Measurements from ENCODE around the gene RD3L.

RD3L gene

DNA sequence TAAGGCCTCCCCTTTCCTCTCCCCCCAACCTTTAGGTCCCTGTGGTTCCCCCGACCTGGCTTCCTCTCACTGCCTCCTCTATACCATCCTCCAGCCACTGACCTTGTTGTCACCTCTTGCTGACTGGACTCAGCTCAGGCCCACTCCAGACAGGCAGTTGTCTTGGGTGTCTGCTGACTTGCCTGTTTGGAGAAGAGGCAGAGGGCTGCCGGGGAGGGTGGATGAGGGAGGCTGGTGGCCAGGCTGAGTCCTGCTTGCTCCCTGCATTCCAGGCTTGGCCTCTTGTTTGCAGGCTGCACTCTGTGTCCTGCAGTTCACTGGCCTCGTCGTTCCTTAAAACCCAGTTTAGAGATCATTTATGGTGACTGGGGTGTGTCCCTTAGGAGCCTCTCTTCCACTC lies 31.0 kb upstream of the RD3L start:
- no peak for DNase-seq (ENCODE audit: low read depth)
- TF ChIP-seq, protein P1, sequence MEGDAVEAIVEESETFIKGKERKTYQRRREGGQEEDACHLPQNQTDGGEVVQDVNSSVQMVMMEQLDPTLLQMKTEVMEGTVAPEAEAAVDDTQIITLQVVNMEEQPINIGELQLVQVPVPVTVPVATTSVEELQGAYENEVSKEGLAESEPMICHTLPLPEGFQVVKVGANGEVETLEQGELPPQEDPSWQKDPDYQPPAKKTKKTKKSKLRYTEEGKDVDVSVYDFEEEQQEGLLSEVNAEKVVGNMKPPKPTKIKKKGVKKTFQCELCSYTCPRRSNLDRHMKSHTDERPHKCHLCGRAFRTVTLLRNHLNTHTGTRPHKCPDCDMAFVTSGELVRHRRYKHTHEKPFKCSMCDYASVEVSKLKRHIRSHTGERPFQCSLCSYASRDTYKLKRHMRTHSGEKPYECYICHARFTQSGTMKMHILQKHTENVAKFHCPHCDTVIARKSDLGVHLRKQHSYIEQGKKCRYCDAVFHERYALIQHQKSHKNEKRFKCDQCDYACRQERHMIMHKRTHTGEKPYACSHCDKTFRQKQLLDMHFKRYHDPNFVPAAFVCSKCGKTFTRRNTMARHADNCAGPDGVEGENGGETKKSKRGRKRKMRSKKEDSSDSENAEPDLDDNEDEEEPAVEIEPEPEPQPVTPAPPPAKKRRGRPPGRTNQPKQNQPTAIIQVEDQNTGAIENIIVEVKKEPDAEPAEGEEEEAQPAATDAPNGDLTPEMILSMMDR (IDR thresholded peaks at IDR 0.05; ENCODE audit: low read depth, low read length, missing control alignments), result no peak
- H3K4me3 ChIP-seq (ENCODE audit: low read depth, low read length), result no peak overlapping the region

DNA sequence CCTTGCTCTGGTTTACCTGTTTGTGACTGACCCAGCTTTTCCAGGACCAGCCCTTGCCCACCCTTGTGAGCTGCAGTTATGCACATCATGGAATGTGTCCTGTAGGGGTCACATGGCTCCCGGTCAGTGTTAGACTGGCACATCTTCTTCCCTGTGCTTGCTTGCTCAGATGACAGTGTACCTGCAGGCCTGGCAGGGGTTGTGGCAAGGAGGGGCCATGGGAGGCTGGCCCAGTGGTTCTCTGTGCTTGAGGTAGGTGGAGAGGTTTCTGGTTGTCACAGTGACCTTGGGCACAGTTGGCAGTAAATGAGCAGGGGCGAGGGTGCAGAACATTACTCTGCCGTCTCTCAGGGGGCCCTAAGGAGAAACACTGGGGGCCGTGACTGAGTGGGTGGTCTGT lies 27.6 kb upstream of the RD3L start:
- H3K4me3 ChIP-seq (ENCODE audit: low read depth, low read length), result no peak overlapping the region
- TF ChIP-seq, protein P1 (IDR thresholded peaks at IDR 0.05; ENCODE audit: low read depth, low read length, missing control alignments), result no peak
- no peak for DNase-seq (ENCODE audit: low read depth)

DNA sequence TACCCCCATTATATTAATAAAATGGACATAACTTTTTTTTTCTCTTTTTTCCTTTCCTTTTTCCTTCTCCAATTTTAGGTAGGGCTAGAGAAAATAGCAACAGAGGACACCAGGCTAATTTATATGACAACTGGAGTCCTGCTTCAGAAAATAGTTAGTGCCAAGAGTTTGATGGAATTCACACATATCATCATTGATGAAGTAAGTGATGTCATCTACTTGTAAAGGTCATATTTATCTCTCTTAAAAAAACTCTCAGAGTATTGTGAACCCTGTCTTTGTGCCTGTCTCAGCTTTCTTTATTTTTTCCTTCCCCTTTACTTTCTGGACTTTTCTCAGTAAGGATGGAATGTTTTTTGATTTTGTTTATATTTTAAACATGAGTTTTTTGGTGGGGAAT lies 24.3 kb upstream of the RD3L start:
- no peak for DNase-seq (ENCODE audit: low read depth)
- H3K4me3 ChIP-seq (ENCODE audit: low read depth, low read length), result no peak overlapping the region
- TF ChIP-seq, protein P1 (IDR thresholded peaks at IDR 0.05; ENCODE audit: low read depth, low read length, missing control alignments), result no peak

DNA sequence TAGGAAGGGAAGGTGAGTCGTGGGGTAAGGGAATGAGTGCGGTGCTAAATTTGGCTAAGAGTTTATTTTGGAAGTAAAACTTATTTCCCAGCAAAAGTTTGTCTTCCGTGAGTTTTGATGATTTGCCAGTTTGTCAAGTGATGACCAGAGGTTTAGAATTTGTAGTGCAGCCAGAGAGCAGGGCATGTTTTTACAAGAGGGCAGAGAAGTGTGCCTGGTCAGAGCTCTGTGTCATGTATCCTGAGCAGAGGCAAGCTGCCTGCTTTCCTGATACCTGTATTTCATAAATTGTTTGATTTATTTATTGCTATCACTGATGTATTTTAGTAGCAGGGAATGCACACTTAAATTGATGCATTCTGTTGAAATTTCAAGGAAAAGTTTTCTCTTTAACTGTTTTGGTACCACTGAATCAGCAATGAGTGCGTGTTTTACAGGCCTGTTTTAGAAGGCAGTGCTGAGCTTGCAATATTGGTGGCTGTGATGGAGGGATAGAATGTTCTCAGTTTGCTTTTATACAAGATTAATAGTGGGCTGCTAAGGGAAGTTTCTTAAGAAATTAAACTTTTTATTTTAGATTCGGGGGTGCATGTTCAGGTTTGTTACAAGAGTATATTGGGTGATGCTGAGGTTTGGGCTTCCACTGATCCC lies 19.7 kb upstream of the RD3L start:
- no peak overlapping the region for H3K4me3 ChIP-seq (ENCODE audit: low read depth, low read length)
- TF ChIP-seq, protein P1 (IDR thresholded peaks at IDR 0.05; ENCODE audit: low read depth, low read length, missing control alignments), result no peak
- DNase-seq (ENCODE audit: low read depth), result no peak

DNA sequence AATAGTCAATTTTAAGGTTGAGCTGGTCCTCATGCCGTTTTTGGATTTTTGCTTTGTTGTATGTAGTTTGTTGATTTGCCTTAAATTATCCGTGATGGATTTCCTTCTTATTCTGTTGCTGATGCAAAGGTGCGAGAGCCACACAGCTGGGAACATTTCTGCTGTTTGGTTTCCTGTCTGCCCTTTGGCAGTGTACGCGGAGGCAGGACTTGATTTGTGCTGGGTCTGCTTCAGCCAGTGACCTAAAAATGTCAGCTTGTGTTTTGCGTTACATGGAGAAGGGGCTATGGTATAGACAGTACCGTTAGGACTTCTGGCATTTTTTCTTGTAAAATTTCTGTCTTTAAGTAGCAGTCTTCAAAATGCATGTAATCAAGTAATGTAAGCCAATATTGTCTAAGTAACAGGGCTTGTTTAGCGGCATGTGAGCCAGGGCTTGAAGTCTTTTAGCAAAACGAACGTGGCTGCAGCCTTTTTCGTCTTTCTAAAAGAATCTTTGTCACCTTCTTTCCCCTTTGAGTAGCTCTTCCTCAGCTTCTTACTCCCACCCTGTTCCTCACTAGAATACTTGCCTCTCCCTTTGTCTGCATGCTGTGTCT lies 18.2 kb upstream of the RD3L start:
- DNase-seq (ENCODE audit: low read depth), result no peak
- H3K4me3 ChIP-seq (ENCODE audit: low read depth, low read length), result no peak overlapping the region
- TF ChIP-seq, protein P1 (IDR thresholded peaks at IDR 0.05; ENCODE audit: low read depth, low read length, missing control alignments), result no peak

DNA sequence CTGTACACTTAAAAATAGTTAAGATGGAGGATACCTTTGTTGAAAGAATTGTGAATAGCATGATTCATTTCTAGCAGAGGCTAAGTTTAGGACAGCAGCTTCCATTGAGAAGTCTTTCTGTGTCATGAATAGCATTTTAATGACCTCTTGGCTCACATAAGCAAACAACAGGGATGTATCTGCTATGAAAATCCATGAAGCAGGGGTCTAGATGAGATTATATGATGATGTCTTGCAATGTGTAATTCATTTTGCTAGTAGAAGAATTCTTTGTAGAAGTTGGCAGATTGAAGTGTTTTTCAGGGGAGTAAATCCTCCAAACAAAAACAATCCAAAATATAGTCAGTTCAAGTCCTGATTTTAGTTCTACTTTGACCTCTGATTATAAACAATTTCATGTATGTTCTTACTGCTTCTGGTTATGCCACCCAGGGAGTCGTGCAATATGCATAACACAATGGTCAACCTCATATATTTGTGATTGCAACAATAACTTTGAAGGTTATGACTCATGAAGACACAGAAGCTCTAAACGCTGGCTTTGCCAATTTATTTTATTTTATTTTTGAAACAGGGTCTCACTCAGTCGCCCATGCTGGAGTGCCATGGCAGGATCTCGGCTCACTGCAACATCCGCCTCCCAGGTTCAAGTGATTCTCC lies 6.9 kb upstream of the RD3L start:
- TF ChIP-seq, protein P1 (IDR thresholded peaks at IDR 0.05; ENCODE audit: low read depth, low read length, missing control alignments), result no peak
- no peak for DNase-seq (ENCODE audit: low read depth)
- H3K4me3 ChIP-seq (ENCODE audit: low read depth, low read length), result no peak overlapping the region

All from GM12864 (cell line).